NCI-H1436 (cell line): ENCODE measurements around the gene ADPRHL1.
A peak's percentile ranks its signal among the peaks of the same experiment; 100 is the strongest.
"Not testable (repeated sequence)": the region's sequence is repeated elsewhere in the genome, so short reads cannot be mapped to it uniquely, and the experiment has no call there.

Experiments used
- DNase-seq: peaks from one replicate; lab custom pipeline; 2025; lab: John Stamatoyannopoulos, UW

The ADPRHL1 gene

GRCh38 chr13:113456116-113456702 is 2.9 kb upstream of the ADPRHL1 start:
- DNase-seq, result no peak

DNA sequence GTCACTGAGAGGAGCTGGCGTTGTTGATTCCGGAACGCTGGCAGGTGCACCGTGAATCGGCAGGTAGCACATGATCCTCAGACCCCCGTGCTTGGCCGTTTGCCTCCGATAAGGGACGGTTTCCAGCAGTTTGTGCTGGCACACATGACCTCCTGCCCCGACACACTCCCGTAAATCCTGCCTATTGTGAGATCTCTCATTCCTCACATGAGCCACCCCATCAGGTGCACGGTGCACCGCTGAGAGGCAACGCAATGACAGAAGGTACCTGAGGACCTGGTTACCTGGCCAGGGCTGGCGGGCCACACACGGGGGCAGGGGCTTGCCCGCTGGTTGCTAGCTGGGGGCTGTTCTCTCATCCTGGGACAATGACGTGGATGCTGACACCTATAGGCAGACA is 2.1 kb upstream of the ADPRHL1 start:
- no peak for DNase-seq

- DNase-seq, result no peak
Measured at GRCh38 chr13:113454936-113455335, 1.6 kb upstream of the ADPRHL1 start.

- no peak for DNase-seq
Measured at GRCh38 chr13:113452466-113452865, 822 bp downstream of the ADPRHL1 start.

DNA sequence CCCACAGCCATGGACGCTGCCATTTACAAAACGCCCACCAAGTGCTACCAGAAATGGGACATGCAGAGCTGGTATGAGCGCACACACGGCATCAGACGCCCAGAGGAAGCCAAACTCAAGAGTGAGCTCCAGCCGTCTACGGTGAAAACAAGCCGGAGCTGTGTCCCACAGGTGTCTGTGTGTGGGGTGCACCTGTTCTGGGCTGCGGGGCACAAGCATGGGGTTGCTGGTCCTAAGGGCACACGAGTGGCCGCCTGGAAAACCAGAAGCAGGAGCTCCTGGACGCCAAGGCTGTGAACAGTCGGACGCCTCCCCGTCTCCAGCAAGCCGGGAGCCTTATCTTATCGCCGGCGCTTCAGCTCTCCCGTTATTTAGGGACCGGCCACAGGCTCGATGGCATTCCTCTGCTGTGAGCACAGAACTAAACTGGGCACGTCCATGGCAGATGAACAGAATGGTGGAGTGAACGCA is 1.3 kb downstream of the ADPRHL1 start:
- no peak for DNase-seq

GRCh38 chr13:113450861-113451620 is 2.2 kb downstream of the ADPRHL1 start:
- not testable (repeated sequence) for DNase-seq

- not testable (repeated sequence) for DNase-seq
Measured at GRCh38 chr13:113450348-113450744, 2.9 kb downstream of the ADPRHL1 start.

GRCh38 chr13:113449693-113450347 is 3.5 kb downstream of the ADPRHL1 start:
- DNase-seq, result no peak

GRCh38 chr13:113448885-113449692 is 4.2 kb downstream of the ADPRHL1 start:
- DNase-seq, result peak; percentile 97

GRCh38 chr13:113448545-113448884 is 4.8 kb downstream of the ADPRHL1 start:
- no peak for DNase-seq

- DNase-seq, result no peak
Measured at GRCh38 chr13:113447596-113447995, 5.7 kb downstream of the ADPRHL1 start.

DNA sequence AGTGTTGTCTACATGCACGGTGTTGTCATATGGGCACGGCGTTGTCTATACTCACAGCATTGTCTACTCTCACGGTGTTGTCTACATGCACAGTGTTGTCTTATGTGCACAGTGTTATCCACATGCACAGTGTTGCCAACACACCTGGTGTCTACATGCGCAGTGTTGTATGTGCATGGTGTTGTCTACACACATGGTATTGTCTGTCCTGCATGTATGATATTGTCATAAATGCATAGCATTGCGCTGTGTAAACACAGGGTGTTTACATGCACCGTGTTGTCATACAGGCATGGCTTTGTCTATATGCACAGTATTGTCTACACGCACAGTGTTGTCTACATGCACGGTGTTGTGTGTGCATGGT is 6.8 kb downstream of the ADPRHL1 start:
- no peak for DNase-seq

- no peak for DNase-seq
Measured at GRCh38 chr13:113445791-113446487, 7.3 kb downstream of the ADPRHL1 start.

- no peak for DNase-seq
Measured at GRCh38 chr13:113443991-113444390, 9.3 kb downstream of the ADPRHL1 start.

DNA sequence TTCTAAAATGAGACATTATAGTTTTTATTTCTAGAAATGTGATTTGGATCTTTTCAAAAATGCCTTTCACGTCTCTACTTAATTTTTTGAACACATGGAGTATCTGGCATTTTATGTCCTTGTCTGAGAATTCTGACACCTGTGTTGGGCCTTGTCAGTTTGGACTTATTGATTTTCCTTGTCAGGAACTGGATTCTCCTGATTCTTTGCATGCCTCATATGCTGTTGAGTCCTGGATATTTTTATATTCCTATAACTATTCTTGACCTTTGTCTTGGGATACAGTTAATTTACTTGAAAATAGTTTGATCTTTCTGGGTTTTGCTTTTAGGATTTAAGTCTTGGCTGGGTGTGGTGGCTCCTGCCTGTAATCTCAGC is 10.3 kb downstream of the ADPRHL1 start:
- no peak for DNase-seq

DNA sequence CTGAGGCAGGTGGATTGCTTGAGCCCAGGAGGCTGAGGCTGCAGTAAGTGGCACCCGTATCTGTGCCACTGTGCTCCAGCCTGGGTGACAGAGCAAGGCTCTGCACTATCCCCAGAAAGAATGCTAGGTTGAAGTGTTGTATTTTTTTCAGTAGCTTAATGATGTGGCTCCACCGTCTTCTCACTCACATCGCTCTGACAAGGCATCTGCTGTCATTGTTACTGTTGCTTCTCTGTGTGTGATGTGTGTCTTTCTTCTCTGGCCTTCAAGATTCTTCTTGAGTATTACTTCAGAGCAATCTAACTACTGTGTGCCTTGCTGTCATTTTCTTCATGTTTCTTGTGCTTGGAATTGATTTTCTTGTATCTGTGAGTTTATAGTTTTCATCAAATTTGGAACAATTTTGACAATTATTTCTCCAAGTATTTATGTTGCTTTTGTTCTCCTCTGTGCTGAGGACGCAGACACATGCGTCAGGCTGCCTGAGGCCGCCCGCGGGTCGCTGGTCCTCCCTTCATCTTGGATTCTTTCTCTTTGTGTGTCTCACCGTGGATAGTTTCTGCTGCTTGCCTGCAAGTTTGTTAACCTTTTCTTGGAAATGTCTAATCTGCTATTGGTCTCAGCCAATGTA is 10.8 kb downstream of the ADPRHL1 start:
- no peak for DNase-seq

- DNase-seq, result no peak
Measured at GRCh38 chr13:113441661-113442060, 11.6 kb downstream of the ADPRHL1 start.

GRCh38 chr13:113437408-113438010 is 15.8 kb downstream of the ADPRHL1 start:
- DNase-seq, result no peak

DNA sequence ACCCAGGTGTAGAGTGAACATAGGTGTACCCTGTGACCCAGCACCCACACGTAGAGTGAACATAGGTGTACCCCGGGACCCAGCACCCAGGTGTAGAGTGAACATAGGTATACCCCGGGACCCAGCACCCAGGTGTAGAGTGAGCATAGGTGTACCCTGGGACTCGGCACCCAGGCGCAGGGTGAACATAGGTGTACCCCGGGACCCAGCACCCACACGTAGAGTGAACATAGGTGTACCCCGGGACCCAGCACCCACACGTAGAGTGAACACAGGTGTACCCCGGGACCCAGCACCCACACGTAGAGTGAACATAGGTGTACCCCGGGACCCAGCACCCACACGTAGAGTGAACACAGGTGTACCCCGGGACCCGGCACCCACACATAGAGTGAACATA is 16.4 kb downstream of the ADPRHL1 start:
- not testable (repeated sequence) for DNase-seq

GRCh38 chr13:113435907-113436306 is 17.4 kb downstream of the ADPRHL1 start:
- DNase-seq, result not testable (repeated sequence)

GRCh38 chr13:113433391-113433916 is 19.8 kb downstream of the ADPRHL1 start:
- DNase-seq, result no peak
